Activated CD4-positive, alpha-beta T cell treated with anti-CD3 and anti-CD28 coated beads for 4 hours (primary cell): ENCODE data around the gene PITPNM1.
"Not testable (repeated sequence)": the region's sequence is repeated elsewhere in the genome, so short reads cannot be mapped to it uniquely, and the experiment has no call there.

Experiments used
- DNase-seq, 2 donors: peaks; one replicate each; pipeline ENCODE4 v3.0.0-alpha.2; 2020

PITPNM1 gene

GRCh38 chr11:67485873-67486361 is 19.2 kb downstream of the PITPNM1 start:
- DNase-seq, result not testable (repeated sequence)

GRCh38 chr11:67484847-67485311 is 20.3 kb downstream of the PITPNM1 start:
- peak; percentile 49 to 57 for DNase-seq

GRCh38 chr11:67483831-67484665 is 21.1 kb downstream of the PITPNM1 start:
- peak in 1 of 2 donors; percentile 40 for DNase-seq

- peak; percentile 94 to 96 for DNase-seq
Measured at GRCh38 chr11:67482827-67483798, 22.1 kb downstream of the PITPNM1 start, which contains the start of gene AIP. Gene AIP, plus strand, starts transcription at chr11:67483026. Its CDS starts 133 bp downstream, at chr11:67483159.

GRCh38 chr11:67482275-67482826 is 22.8 kb downstream of the PITPNM1 start:
- DNase-seq, result no peak

- not testable (repeated sequence) for DNase-seq
Measured at GRCh38 chr11:67477344-67478050, 27.7 kb downstream of the PITPNM1 start.

- DNase-seq, result not testable (repeated sequence)
Measured at GRCh38 chr11:67476692-67477091, 28.5 kb downstream of the PITPNM1 start.

- DNase-seq, result no peak
Measured at GRCh38 chr11:67472882-67473281, 32.3 kb downstream of the PITPNM1 start.

- no peak for DNase-seq
Measured at GRCh38 chr11:67470337-67471002, 34.7 kb downstream of the PITPNM1 start.

- DNase-seq, result no peak
Measured at GRCh38 chr11:67469508-67469811, 35.7 kb downstream of the PITPNM1 start.

GRCh38 chr11:67468759-67469507 is 36.2 kb downstream of the PITPNM1 start, which contains the start of gene TMEM134:
Gene TMEM134, minus strand, starts transcription at chr11:67469251. Its CDS starts 59 bp downstream, at chr11:67469192.
- peak; percentile 90 to 94 for DNase-seq

GRCh38 chr11:67468456-67468758 is 36.8 kb downstream of the PITPNM1 start:
- DNase-seq, result no peak

- DNase-seq, result peak in 1 of 2 donors; percentile 36
Measured at GRCh38 chr11:67468056-67468455, 37.1 kb downstream of the PITPNM1 start.

GRCh38 chr11:67466962-67467771 is 38.0 kb downstream of the PITPNM1 start:
- no peak for DNase-seq

- DNase-seq, result no peak
Measured at GRCh38 chr11:67466367-67466766, 38.8 kb downstream of the PITPNM1 start.

GRCh38 chr11:67465530-67465929 is 39.6 kb downstream of the PITPNM1 start:
- not testable (repeated sequence) for DNase-seq

GRCh38 chr11:67465189-67465510 is 40.0 kb downstream of the PITPNM1 start:
- DNase-seq, result no peak

- DNase-seq, result peak; percentile 86 to 92
Measured at GRCh38 chr11:67464411-67465188, 40.6 kb downstream of the PITPNM1 start.

- no peak for DNase-seq
Measured at GRCh38 chr11:67463680-67464410, 41.3 kb downstream of the PITPNM1 start.
